Activated CD8-positive, alpha-beta T cell treated with anti-CD3 and anti-CD28 coated beads, Interleukin-2, amount 10 ng/mL, durations not matched to agents 7 days and 5 days (primary cell): ENCODE results near the gene PMF1. TPM values are rescaled to one million over a fixed set of nuclear protein-coding genes. Genes with fewer than 3 reads are reported as not detected.

ENCODE experiments used
- ATAC-seq: fragments of 150-1000 bp; cut with Tn5 transposase; one replicate; pipeline ENCODE4 v1.10.0; 2021; ENCODE audit warnings: moderate library complexity
- CTCF ChIA-PET: fragments of 350-600 bp; sonication (Branson Sonifier 250); formaldehyde crosslinking; loops from one replicate; lab custom pipeline; 2021; ENCODE audit warnings: antibody characterized with exemption; lab: Charles Lee
- POLR2A ChIA-PET: fragments of 350-600 bp; sonication (Branson Sonifier 250); formaldehyde crosslinking; loops from one replicate; lab custom pipeline; 2021; ENCODE audit warnings: antibody characterized with exemption; lab: Charles Lee
- DNase-seq: peaks from one replicate; pipeline ENCODE4 v3.0.0-alpha.2; 2020
- H3K27ac Mint-ChIP-seq: one replicate; pipeline ENCODE4 v1.8.0; 2021; ENCODE audit warnings: mild to moderate bottlenecking, mixed read lengths
- H3K27me3 Mint-ChIP-seq: one replicate; pipeline ENCODE4 v1.8.0; 2021; ENCODE audit warnings: low read depth, mixed read lengths
- H3K36me3 Mint-ChIP-seq: one replicate; pipeline ENCODE4 v1.8.0; 2021; ENCODE audit warnings: low read depth, mixed read lengths
- H3K4me1 Mint-ChIP-seq: one replicate; pipeline ENCODE4 v1.8.0; 2021; ENCODE audit warnings: low read depth, mixed read lengths
- H3K4me3 Mint-ChIP-seq: one replicate; pipeline ENCODE4 v1.8.0; 2021; ENCODE audit warnings: mild to moderate bottlenecking, mixed read lengths
- H3K9me3 Mint-ChIP-seq: one replicate; pipeline ENCODE4 v1.8.0; 2022; ENCODE audit warnings: mixed read lengths; ENCODE audit not compliant: insufficient read depth
- total RNA-seq, 2 experiments: library from RNA; stranded (reverse); gene quantifications; one replicate each; pipeline ENCODE4 v1.2.3, GENCODE V29; 2021

PMF1 gene
- total RNA-seq, 2 experiments from 2014 or later = 72.3 to 77.3 TPM

GRCh38 chr1:156236164-156236563 is 23.4 kb downstream of the PMF1 start:
- ATAC-seq (no peak), DNase-seq (no peak)
- H3K36me3 Mint-ChIP-seq = peaks cover 32% of the 10 kb centered on the region
- ChIA-PET POLR2A (no interaction called here), CTCF (interaction anchor here (2.4 kb wide), 1 partner anchor 11 kb away, joined by 6 read pairs; no protein-coding TSS in a partner anchor)
- H3K27ac Mint-ChIP-seq = no peak overlapping the region
- H3K9me3 Mint-ChIP-seq = no peaks in the 10 kb centered on the region
- H3K4me3 Mint-ChIP-seq = no peak overlapping the region
- H3K4me1 Mint-ChIP-seq = peaks cover 1% of the 10 kb centered on the region
- no peaks in the 10 kb centered on the region for H3K27me3 Mint-ChIP-seq

DNA sequence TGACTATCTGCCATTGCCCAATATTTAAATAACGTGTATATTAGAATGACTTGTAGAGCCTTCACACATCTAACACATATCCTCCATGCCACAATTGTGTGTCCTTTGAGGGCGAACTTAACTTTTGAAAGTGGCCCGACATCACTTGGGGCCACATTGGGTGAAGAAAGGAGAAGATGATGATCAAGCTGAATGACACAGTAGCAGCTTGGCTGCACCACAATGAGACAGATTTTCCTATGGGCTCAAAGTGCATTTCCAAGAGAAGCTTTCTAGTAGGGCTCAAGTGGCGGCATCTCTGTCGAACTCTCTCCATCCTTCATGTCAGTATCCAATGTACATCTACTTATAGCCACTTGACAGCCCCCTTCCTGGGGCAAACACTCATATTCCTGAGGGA is 25.4 kb downstream of the PMF1 start:
- no peak for ATAC-seq
- no peak overlapping the region for H3K4me3 Mint-ChIP-seq
- H3K27me3 Mint-ChIP-seq = no peaks in the 10 kb centered on the region
- H3K4me1 Mint-ChIP-seq = peaks cover 6% of the 10 kb centered on the region
- no peak overlapping the region for H3K27ac Mint-ChIP-seq
- DNase-seq = no peak
- CTCF ChIA-PET = interaction anchor here (0.5 to 2.4 kb wide), 5 partner anchors 9 to 93 kb away, joined by 3 to 6 read pairs (median 3); no protein-coding TSS in a partner anchor
- no peaks in the 10 kb centered on the region for H3K9me3 Mint-ChIP-seq
- peaks cover 32% of the 10 kb centered on the region for H3K36me3 Mint-ChIP-seq
- POLR2A ChIA-PET = interaction anchor here (0.9 kb wide), 1 partner anchor 44 kb away, joined by 3 read pairs; the partner anchor contains the start of gene SMG5

GRCh38 chr1:156241311-156241811 is 28.6 kb downstream of the PMF1 start:
- peak overlapping the region; percentile 7 for H3K27ac Mint-ChIP-seq
- no peaks in the 10 kb centered on the region for H3K9me3 Mint-ChIP-seq
- DNase-seq (no peak), ATAC-seq (no peak)
- H3K4me1 Mint-ChIP-seq = peaks cover 33% of the 10 kb centered on the region
- H3K27me3 Mint-ChIP-seq = no peaks in the 10 kb centered on the region
- H3K36me3 Mint-ChIP-seq = peaks cover 21% of the 10 kb centered on the region
- CTCF ChIA-PET = interaction anchor here (1.0 kb wide), 1 partner anchor 18 kb away, joined by 4 read pairs; no protein-coding TSS in a partner anchor
- POLR2A ChIA-PET = no interaction called here
- no peak overlapping the region for H3K4me3 Mint-ChIP-seq

DNA sequence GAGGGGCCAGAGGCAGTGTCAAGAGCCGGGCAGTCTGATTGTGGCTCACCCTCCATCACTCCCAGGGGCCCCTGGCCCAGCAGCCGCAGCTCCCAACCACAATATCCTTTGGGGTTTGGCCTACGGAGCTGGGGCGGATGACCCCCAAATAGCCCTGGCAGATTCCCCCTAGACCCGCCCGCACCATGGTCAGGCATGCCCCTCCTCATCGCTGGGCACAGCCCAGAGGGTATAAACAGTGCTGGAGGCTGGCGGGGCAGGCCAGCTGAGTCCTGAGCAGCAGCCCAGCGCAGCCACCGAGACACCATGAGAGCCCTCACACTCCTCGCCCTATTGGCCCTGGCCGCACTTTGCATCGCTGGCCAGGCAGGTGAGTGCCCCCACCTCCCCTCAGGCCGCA is 29.1 kb downstream of the PMF1 start, which contains the start of gene BGLAP:
TSS of gene BGLAP (plus strand) at position 259 of the 400 bp plus-strand sequence. CDS start at position 307, 48 bp downstream.
- Mint-ChIP-seq H3K9me3 (no peaks in the 10 kb centered on the region), H3K36me3 (peaks cover 17% of the 10 kb centered on the region), H3K4me3 (no peak within 1 kb of the TSS), H3K4me1 (peaks cover 34% of the 10 kb centered on the region), H3K27ac (peak within 1 kb of the TSS; percentile 39), H3K27me3 (no peaks in the 10 kb centered on the region)
- ATAC-seq (no peak), DNase-seq (no peak)
- ChIA-PET CTCF (interaction anchor here (1.0 kb wide), 1 partner anchor 18 kb away, joined by 4 read pairs; no protein-coding TSS in a partner anchor), POLR2A (no interaction called here)

- Mint-ChIP-seq H3K9me3 (no peaks in the 10 kb centered on the region), H3K27me3 (no peaks in the 10 kb centered on the region), H3K27ac (no peak overlapping the region), H3K4me3 (no peak overlapping the region), H3K4me1 (peaks cover 34% of the 10 kb centered on the region), H3K36me3 (peaks cover 14% of the 10 kb centered on the region)
- no peak for DNase-seq
- CTCF ChIA-PET = interaction anchor here (0.9 kb wide), 1 partner anchor 76 kb away, joined by 3 read pairs; no protein-coding TSS in a partner anchor
- POLR2A ChIA-PET = no interaction called here
- no peak for ATAC-seq
These were observed 29.9 kb downstream of the PMF1 start for GRCh38 chr1:156242738-156243137.

DNA sequence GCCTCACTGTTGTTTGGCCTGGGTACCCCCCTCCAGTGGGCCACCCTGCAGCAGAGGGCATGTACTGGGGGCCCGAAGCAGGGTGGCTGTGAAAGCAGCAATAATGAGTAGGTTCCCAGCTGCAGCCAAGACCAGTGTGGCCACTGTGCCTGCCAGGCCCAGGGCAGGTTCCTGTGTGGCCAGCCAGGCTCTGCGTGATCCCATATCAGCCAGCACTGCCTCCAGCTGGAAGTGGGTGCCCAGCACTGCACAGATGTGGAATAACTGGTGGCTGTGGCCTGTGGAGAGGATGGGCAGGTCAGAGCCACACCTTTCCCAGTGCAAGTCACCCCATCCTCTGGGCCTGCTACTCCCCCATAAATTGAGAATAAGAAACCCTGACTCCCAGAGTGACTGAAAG is 31.3 kb downstream of the PMF1 start:
- peaks cover 34% of the 10 kb centered on the region for H3K4me1 Mint-ChIP-seq
- ATAC-seq (no peak), DNase-seq (no peak)
- H3K9me3 Mint-ChIP-seq = no peaks in the 10 kb centered on the region
- no peak overlapping the region for H3K27ac Mint-ChIP-seq
- H3K4me3 Mint-ChIP-seq = no peak overlapping the region
- CTCF ChIA-PET = interaction anchor here (0.6 kb wide), 1 partner anchor 276 kb away, joined by 3 read pairs; no protein-coding TSS in a partner anchor
- POLR2A ChIA-PET = interaction anchor here (2.4 to 3.1 kb wide), 2 partner anchors 31 to 38 kb away, joined by 10 to 12 read pairs; partner anchors contain the start of genes PMF1 and SMG5
- peaks cover 7% of the 10 kb centered on the region for H3K36me3 Mint-ChIP-seq
- H3K27me3 Mint-ChIP-seq = no peaks in the 10 kb centered on the region

DNA sequence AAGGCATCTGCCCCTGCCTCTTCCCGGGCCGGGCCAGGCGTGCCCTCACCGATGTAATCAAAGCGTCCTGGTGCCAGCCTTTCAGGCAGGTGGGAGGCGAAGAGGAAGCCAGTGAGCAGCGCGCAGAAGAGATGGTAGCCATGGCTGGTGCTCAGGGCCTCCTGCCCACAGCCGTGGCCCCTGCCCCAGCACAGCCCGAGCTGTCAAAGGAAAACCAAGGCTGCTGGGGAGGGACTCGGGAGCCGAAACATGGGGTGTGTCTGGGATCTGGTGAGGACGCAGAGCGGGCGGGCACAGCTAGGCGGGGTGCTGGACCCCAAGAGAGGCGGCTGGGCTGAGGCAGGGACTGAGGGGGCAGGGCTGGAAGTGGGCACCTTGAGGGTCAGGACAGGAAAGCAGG is 31.9 kb downstream of the PMF1 start:
- Mint-ChIP-seq H3K4me3 (peak overlapping the region; percentile 75), H3K27me3 (no peaks in the 10 kb centered on the region), H3K36me3 (peaks cover 9% of the 10 kb centered on the region), H3K9me3 (no peaks in the 10 kb centered on the region), H3K27ac (peak overlapping the region; percentile 93), H3K4me1 (peaks cover 34% of the 10 kb centered on the region)
- ChIA-PET POLR2A (interaction anchor here (1.4 to 3.1 kb wide), 3 partner anchors 14 to 38 kb away, joined by 5 to 12 read pairs (median 10); partner anchors contain the start of genes PMF1 and SMG5), CTCF (interaction anchor here (0.6 to 2.1 kb wide), 2 partner anchors 148 to 275 kb away, joined by 3 to 8 read pairs; no protein-coding TSS in a partner anchor)
- ATAC-seq = no peak
- DNase-seq = no peak

- ATAC-seq (peak; percentile 82), DNase-seq (peak; percentile 65)
- Mint-ChIP-seq H3K4me1 (peaks cover 37% of the 10 kb centered on the region), H3K27ac (peak overlapping the region; percentile 93), H3K4me3 (peak overlapping the region; percentile 75), H3K36me3 (peaks cover 9% of the 10 kb centered on the region), H3K27me3 (no peaks in the 10 kb centered on the region), H3K9me3 (no peaks in the 10 kb centered on the region)
- POLR2A ChIA-PET = interaction anchor here (0.6 to 3.1 kb wide), 8 partner anchors 12 to 1099 kb away, joined by 3 to 12 read pairs (median 4); partner anchors contain the start of genes PMF1 and SMG5
- CTCF ChIA-PET = interaction anchor here (0.6 to 2.4 kb wide), 11 partner anchors 11 to 149 kb away, joined by 3 to 9 read pairs (median 3); no protein-coding TSS in a partner anchor
These were observed 32.8 kb downstream of the PMF1 start for GRCh38 chr1:156245451-156246232.

DNA sequence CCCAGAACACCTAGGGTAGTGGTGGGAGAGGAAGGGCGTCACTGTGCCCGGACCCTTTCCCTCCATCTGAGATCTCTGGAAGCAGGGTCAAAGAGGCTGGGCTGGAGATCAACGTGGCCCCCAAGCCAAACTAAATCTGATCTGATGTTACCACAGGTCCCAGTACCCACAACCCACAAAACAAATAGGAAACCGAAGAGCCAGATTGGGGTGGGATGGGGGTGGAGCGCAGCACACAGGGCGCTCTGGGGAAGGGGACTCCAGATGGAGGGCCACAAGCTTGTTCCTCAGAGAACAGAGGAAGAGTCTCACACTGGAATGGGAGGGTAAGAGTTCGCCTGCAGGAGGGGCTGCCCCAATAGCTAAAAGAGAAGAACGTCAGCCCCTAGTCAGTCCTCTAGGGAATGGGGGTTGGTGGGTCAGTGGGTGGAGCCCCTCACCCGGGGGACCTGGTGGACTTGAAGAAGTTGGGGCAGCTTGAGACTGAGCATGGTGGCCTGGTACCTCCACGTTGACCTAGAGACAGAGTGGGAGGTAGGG is 33.5 kb downstream of the PMF1 start:
- peak overlapping the region; percentile 63 for H3K27ac Mint-ChIP-seq
- no peak for DNase-seq
- peaks cover 10% of the 10 kb centered on the region for H3K36me3 Mint-ChIP-seq
- ChIA-PET POLR2A (interaction anchor here (0.9 to 3.1 kb wide), 7 partner anchors 11 to 98 kb away, joined by 3 to 12 read pairs (median 4); partner anchors contain the start of genes PMF1 and SMG5), CTCF (interaction anchor here (0.6 to 2.4 kb wide), 11 partner anchors 10 to 150 kb away, joined by 3 to 9 read pairs (median 3); no protein-coding TSS in a partner anchor)
- no peak overlapping the region for H3K4me3 Mint-ChIP-seq
- peaks cover 43% of the 10 kb centered on the region for H3K4me1 Mint-ChIP-seq
- no peaks in the 10 kb centered on the region for H3K9me3 Mint-ChIP-seq
- H3K27me3 Mint-ChIP-seq = no peaks in the 10 kb centered on the region
- ATAC-seq = no peak

DNA sequence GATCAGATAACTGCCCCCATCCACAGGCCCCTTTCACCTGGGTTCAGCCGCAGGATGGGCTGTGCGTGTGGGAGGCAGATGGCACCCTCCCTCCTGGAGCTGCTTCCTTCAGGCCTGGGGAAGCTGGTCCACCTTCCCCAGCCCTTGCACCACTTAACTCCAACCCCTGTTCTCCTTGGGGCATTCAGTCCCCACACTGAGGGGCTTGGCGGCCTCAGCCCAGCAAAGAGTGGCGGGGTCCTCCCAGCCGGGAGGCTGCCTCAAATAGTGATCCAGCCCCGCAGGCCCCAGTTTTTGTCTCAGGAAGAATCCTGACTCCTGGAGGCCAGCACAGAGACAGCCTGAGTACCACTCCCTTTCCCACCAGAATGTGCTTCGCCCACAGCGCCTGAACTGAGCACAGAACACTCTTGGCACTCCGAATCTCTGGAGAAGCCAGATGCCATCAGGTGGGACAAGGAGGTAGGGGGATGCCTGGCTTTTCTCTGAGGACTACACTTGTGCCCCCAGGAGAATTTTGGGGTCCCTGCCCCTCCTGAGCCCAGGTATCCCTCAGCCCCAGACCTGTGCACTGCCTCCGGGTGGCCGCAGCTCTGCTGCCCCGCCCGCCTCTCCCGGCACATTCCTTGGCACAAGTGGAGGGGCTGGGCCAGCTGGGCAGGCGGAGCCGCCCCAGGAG is 34.1 kb downstream of the PMF1 start:
- Mint-ChIP-seq H3K27me3 (no peaks in the 10 kb centered on the region), H3K36me3 (peaks cover 16% of the 10 kb centered on the region), H3K9me3 (no peaks in the 10 kb centered on the region), H3K4me3 (no peak overlapping the region), H3K27ac (no peak overlapping the region), H3K4me1 (peaks cover 45% of the 10 kb centered on the region)
- no peak for DNase-seq
- CTCF ChIA-PET = interaction anchor here (1.0 to 2.4 kb wide), 7 partner anchors 10 to 151 kb away, joined by 3 to 9 read pairs (median 3); no protein-coding TSS in a partner anchor
- ATAC-seq = no peak
- POLR2A ChIA-PET = interaction anchor here (0.9 to 3.1 kb wide), 4 partner anchors 10 to 36 kb away, joined by 3 to 12 read pairs (median 4); partner anchors contain the start of gene SMG5
